HG02840 (cell line): Measurements from ENCODE around the gene DNAJB11.
A peak's percentile ranks its signal among the peaks of the same experiment; 100 is the strongest.
"Not testable (repeated sequence)": the region's sequence is repeated elsewhere in the genome, so short reads cannot be mapped to it uniquely, and the experiment has no call there.

Source experiments
- ATAC-seq: cut with Tn5 transposase; IDR thresholded peaks from one replicate; pipeline ENCODE4 v1.9.1; 2021; ENCODE audit warnings: mild to moderate bottlenecking, moderate library complexity, moderate number of reproducible peaks; ENCODE audit not compliant: unreplicated experiment, low FRiP score

Gene DNAJB11

DNA sequence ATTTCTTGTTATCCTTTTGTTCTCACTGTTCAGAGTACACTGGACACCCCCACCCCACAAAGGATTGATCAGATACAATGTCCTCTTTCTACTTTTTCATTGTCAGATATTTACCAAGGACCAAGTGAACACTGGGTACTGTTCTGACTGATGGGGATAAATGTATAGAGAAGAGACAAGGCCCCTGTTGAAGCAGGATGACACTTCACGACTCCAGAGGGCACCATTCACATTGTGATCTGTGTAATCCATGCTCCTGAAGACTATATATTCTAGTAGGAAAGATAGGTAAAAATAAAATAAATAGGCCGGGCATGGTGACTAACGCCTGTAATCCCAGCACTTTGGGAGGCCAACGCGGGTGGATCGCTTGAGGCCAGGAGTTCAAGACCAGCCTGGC is 19.1 kb upstream of the DNAJB11 start:
- no peak for ATAC-seq

DNA sequence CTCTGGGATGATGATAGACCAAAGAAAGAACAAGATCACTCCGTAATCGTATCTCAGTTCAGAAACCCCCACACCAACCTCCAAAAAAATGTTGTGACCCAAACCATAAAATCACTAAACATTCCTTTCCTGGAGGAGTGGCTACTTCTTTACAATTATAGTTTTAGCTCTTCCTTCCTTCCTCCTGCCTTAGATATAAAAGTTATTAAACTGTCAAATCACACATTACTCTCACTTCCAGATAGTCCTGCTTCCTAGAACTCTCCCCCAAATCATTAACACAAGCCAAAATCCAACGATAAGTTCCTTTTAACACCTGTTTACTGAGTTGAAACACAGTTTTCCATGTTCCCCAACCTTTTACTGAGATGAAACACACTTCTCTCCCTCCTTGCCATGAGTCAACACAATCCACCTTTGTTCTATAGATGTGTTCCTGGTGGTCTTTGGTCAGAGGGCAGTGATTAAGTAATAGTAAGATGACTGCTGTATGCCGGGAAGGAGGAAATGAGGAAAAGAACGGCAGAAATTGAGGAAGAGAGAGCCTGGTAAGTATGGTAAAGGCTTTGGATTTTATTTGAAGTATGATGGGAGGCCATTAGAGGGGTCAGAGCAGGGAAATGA is 18.0 kb upstream of the DNAJB11 start:
- ATAC-seq: no peak

DNA sequence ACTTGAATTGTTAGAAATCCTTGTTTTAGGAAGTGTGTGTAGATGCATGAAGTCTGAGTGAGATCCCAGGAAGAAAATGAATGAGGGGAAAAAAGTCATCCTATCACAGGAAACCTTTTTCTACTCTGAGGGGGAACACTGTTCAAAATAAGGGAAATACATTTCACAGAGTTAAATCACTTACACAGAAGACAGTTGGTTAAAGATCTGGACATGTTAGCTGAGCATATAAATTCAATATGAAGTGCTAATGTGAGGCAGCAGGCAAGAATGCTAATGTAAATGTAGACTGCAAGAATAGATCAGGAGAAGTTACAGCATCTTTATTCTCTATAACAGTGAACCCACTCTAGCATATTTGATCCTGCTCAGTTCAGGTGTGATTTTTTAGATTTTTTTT is 5.9 kb upstream of the DNAJB11 start:
- no peak for ATAC-seq

DNA sequence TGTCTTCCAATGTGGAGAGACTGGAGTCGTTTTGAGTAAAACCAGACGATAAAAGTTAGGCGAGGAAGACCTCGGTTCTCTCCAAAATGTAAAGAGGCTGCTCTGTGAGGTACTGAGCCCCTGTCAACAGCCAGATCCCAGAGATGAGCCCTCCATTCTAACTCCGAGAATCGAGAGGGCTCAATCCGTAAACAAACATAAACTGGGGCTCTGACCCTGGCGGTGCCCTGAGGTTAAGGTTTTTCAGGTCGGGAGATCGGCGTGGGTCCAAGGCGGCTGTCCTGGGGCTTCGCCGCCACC is 3.8 kb upstream of the DNAJB11 start:
- ATAC-seq: no peak

DNA sequence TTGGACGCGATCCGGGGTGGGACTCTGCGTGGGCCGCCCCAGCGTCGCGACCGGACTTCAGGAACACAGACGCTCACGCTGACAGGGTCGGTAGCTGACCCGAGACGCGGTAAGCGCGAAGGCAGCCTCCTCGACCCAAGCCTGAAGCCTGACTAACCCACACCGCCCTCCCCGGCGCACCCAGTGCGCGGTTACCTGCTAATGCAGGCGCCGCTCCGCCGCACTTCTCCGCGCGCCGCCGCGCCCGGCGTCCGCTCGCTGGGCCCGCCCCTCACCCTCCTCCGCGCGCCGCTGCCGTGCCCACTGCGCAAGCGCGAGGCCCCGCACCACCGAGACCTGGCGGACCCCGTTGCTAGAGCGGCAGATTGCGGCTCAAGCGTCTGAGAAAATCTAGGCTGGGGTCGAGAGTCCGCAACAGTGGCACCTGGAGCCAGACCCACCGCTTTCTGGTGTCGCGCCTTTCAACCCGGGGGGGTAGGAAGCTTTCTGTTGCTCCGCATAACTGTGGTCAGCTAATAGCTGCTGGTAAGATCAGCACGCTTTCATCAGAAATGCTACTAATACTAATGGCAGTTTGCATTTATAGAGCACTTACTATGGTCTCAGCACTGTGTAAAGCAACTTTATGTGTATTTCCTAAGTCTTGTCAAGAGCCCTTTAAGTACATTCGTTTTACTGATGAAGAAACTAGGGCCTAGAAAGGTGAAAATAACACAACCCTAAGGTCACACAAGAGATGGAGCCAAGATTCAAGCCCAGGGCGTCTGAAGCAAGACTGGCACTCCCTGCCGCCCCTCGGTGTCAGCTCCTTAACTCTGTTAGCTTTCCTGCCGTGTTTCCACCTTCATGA is 3.2 kb upstream of the DNAJB11 start, which contains the start of gene TBCCD1:
Gene TBCCD1 (minus strand): TSS at position 268 of the 850 bp plus-strand sequence. CDS start 3,010 bp downstream, outside the sequence.
- peak; percentile 46 for ATAC-seq

DNA sequence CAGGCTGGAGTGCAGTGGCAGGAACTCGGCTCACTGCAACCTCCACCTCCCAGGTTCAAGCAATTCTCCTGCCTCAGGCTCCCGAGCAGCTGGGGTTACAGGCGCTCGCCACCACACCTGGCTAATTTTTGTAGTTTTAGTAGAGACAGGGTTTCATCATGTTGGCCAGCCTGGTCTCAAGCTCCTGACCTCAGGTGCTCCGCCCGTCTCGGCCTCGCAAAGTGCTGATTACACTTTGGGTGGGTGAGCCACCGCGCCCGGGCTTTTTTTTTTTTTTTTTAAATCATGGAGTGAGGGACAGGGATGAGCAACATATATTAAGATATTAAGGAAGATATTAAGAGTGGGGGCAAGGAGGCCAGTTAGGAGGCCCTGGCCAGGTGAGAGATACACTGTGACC is 1.2 kb upstream of the DNAJB11 start:
- ATAC-seq: not testable (repeated sequence)

DNA sequence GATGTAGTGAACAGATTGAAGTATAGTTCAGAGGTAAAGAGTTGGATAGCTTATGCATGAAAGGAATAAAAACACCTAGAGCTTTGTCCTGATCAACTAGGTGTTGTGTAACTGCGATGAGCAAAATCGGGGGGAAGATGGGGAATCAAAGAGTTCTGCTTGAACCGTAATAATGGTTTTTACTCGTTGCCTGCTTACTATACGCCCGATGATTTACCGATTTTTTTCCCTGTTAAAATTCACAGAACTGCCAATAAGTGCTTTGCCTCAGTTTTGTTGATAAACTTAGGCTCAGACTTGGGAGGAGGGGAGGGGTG is 783 bp upstream of the DNAJB11 start:
- ATAC-seq: no peak

DNA sequence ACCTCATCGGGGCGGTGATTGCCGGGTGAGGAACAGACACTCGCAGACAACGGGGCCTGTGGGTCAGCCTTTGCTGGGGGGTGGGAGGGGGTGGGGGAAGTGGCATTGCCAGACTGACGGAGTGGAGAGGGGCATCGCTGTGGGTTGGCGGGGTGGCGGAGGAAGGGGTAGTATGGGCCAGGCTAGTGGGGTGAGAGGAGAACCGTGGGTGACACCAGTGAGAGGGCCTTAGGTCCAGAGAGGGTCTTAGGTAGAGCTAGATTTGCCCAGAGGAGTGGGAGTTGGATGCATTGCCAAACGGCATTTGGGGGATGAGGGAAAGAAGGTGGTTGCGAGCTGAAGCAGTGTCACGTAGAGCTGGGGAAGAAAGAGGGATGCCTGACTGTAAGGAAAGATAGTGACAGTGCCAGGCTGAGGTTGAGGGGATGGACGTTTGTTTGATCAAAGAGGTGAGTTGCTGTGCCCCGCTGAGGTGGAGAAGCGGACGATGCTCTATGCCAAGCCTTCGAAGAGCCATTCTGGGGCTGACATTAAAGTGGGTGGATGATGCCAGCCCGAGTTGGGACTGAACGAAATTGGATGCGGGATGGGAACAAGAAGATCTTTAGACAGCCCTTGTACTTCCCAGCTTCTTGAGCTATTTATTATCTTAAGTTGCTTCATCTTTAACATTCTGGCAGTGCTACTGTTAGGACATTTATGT is 572 bp downstream of the DNAJB11 start:
- no peak for ATAC-seq

DNA sequence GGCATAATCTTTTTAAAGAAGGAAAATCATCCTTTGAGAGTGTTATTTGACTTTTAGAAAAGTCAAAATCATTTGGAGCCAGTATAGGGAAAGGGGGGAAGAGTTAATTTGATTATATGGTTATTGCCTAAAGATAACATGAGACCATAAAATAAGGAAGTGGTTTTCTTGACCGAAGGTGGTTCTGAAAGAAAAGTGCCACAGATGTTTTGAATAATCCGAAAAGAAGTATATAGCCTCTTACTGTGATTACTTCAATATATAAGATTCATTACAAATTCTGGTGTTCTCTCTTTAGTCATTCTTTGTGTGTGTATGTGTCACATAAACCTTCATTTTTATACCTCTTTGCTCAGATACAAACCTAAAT is 1.1 kb downstream of the DNAJB11 start:
- no peak for ATAC-seq

DNA sequence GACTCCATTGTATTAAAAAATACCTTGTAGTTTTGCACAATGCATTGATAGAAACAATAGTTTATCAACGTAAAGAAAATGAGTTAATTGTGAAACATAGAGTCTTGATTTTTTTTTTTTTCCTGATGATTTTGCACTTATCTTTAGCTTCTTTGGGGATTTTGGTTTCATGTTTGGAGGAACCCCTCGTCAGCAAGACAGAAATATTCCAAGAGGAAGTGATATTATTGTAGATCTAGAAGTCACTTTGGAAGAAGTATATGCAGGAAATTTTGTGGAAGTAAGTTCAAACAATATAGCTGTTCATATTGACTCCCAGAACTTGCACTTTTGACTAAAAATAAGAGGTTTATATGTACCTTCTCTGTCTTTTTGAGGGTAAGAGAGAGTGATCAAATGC is 7.0 kb downstream of the DNAJB11 start:
- ATAC-seq: no peak

DNA sequence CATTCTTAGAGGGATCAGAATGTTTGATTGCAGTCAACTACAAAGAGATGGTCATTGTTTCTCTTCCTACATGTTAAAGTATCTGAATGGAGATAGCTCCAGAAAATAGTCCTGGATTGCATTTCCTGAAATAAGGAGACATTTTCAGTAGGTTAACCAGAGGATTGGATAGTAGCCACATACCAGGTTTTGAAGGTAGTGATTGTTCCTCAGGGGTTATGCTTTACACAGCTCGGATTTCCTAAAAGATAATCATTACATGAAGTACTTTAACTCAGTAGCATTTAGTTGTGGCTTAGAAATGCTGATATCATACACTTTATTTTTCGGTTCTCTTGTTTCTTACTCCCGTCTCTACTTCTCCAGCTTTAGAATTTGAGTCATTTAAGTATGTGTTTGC is 10.3 kb downstream of the DNAJB11 start:
- ATAC-seq: no peak

DNA sequence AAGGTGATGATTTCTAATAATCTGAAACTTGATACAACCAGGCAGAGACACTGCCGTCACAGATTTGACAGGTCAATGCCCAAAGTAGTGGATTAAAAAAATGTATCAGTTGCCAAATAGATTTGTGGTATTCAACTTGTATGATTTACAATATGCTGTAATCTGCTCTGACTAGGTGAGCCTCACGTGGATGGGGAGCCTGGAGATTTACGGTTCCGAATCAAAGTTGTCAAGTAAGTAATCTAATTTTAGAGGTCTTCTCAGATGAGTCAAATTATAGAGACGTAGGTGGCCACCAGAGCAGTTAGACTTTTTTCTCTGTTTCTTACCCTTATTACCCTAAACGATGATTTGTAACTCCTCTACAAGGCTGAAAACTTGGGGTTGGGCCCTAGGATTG is 12.0 kb downstream of the DNAJB11 start:
- ATAC-seq: no peak

DNA sequence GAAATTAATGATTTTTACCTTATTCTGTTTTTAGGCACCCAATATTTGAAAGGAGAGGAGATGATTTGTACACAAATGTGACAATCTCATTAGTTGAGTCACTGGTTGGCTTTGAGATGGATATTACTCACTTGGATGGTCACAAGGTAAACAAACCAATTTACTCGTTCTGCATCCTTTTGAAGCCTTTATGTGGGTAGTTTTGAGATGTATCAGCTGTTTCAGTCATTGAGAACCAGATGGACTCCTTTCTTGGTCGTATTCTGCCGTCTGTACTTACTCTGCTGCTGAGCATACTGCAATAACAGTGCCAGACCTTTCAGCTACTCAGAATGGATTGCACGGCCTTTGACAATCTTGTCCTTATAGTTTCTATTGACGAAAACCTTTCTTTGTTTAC is 13.3 kb downstream of the DNAJB11 start:
- no peak for ATAC-seq

DNA sequence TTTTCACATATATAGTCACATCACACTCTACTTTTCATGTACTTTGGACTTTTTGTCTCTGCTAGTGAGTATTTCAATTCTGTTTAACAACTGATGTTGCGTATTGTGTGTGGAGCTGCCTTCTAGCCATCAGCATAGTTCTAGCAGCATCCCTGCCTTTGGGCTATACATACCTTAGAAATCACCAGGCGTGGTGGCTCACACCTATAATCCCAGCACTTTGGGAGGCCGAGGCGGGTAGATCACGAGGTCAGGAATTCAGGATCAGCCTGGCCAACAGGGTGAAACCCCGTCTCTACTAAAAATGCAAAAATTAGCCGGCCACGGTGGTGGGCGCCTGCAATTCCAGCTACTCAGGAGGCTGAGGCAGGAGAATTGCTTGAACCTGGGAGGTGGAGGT is 15.7 kb downstream of the DNAJB11 start:
- ATAC-seq: not testable (repeated sequence)

DNA sequence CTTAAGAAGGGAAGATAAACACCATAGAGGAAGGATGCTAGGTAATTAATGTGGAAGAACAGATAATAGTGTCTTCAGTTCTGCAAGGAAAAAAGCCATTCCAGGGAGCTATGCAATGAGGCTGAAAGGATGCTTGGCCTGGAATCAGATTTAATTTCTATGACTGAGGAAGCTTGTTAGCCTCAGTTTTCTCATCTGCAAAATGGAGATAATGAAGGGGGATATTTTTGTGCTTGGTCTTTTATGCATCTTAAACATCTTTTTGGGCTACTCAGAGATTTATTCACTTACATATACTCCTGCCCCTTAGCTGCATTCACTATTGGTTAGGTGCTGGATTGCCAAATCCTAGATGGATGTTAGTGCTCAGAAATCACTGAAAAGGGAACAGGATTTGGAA is 16.7 kb downstream of the DNAJB11 start:
- no peak for ATAC-seq

DNA sequence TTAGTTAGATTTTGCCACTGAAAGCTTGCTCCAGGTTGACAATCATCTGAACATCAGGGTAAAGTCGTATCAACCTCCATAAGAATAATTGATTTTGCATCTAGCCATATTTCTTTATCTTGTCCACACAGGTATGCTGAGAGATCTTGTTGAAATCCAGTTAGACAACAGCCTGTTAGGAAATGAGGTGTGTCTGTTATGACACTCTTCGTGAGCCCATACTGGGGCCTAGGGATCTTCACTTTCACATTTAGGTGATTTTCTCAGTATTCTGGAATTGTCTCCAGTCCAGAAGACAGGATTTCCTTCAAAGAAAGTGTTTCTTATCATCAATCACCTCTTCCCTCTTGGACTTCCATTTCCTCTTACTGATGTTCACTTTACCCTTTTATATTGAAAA is 18.1 kb downstream of the DNAJB11 start:
- no peak for ATAC-seq

DNA sequence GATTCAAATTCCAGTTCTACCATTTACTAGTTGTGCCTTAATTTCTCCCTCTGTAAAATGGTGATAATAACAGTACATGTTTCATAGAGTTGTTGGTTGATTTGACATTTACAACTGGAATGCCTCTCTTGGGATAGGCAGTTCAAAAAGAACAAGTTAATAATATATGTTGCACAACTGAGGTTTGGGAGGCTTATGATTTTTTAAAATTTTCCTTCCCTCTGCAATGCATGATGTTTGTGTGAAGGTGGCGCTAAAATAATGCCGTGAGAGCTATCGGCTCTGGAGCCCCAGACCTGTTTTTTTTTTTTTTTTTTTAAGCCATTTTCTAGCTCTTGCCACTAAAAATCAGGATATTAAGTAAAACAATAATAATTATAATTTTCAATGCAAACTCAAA is 18.6 kb downstream of the DNAJB11 start:
- no peak for ATAC-seq

DNA sequence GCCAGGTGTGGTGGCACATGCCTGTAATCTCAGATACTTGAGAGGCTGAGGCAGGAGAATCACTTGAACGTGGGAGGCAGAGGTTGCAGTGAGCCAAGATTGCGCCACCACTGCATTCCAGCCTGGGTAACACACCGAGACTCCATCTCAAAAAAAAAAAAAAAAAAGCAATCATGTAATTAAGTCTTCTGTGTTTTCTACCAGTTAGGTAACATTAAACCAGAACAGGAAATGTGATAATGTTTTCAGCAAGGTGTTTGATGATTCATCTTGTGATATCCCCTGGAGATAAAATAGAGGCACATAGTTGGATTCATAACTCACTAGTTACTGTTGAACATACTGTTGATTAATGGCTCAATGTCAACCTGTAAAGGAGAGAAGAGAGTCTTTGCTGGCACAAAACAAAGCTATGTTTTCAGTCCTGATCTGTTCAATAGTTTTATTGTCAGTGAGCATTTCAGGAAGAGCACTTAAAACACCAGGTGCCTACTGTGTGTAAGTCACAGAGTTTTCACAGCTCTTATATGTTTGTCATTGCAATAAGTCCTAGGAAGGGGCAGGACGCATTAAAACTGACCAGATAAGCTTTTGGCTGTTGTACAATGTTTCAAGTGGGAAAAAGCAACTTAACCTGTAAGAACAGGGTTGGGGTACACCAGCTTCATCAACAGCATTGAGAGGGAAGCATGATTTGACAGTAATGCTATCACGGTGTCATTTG is 19.5 kb downstream of the DNAJB11 start:
- ATAC-seq: no peak

DNA sequence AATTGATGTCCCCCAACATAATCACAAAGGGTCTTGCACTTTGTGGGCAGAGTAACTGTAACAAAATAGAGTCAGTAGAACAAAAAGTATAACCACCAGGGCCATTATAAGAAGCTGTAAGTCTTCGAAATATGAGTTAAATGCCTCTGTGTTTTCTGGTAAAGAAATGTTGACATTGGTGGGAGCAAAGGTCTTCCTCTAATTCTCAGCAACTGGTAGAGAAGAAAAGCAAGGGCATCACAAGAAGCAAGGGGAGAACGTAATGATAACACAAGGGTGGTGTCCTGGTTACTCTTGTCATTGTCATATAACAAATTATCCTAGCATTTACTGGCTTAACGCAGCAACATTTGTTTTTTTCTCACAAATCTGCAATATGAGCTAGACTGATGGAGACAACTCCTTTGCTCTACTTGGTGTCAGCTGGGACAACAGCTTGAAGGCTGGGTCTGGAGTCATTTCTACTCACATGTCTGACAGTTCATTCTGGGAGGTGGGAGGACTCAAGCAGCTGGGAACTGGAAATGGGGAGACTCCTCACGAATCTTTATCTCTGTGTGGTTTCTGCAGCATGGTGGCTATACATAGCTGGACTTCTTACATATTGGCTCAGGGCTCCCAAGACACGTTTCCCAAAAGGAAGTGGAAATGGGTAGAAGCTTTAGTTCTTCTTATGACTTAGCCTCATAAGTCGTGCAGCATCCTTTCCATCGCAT is 20.2 kb downstream of the DNAJB11 start:
- no peak for ATAC-seq

DNA sequence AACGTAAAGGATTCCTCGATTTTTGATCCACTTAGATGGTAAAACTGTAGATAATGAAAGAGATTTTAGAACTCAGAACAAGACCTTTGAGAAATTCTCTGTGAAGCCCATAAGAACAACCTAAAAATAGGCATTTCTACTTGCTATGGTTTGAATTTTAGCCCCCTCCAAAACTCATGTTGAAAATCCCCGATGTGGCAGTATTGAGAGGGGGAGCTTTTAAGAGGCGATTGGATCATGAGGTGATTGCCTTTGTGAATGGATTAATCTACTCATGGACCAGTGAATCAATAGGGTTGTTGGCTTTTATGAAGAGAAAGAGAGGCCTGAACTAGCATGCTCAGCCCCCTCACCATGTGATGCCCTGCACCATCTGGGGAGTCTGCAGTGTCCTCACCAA is 22.2 kb downstream of the DNAJB11 start:
- no peak for ATAC-seq

DNA sequence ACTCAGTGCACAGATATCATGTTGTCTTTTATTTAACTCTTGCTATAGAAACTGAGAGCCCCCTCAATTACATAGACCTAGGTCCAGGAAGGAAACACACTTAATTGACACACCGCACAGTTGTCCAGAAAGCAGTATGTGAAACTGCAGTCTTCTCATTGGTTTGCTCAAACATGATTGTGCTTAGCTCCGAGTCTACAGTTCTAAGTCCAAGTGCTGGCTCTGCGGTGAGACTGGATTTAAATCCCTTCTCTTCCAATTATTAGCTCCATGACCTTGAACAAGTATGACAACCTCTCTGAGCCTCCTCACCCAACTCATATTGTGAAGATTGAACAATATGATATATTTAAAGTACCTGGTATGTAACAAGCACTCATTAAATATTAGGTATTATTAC is 23.3 kb downstream of the DNAJB11 start:
- no peak for ATAC-seq
